ENCODE measurements around the gene ACMSD. TPM values are rescaled to one million over a fixed set of nuclear protein-coding genes. Genes with fewer than 3 reads are reported as not detected.

The ACMSD gene
- polyA plus RNA-seq, 1 of the 3 experiments (the other 2 are of a cell fraction), result not detected

DNA sequence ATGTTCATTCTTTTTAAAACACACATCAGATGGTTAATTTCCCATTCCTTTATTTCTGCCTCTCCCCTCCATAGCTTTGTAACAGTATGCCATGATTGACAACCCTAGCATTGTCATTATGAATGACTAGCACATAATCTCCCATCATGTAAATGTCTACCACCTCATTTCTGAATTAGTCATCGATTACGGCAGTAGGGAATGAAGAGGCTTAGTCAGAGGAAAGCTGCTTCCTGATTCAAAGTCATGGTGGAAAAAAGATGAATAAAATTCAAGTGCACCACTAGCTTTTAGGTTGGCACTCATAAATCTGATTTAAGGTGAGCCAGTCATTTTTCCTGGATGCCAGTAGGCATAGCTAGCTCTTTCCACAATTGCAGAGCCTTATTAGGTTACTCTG is 19.1 kb upstream of the ACMSD start:
- no peaks in the 10 kb centered on the region for H3K9me2 ChIP-seq
- POLR2A ChIA-PET, result no interaction called here

GRCh38 chr2:134823431-134823830 is 15.0 kb upstream of the ACMSD start:
- POLR2A ChIA-PET, result no interaction called here

More for the DNA sequence above, 19.1 kb upstream of the ACMSD start:
- H3K9me3 ChIP-seq, result no peaks in the 10 kb centered on the region
- H3F3A ChIP-seq (replicated peaks; ENCODE audit: insufficient read depth), result no peaks in the 10 kb centered on the region
- H3K4me3 ChIP-seq (ENCODE audit: low read depth in 2 of 2, low read length in 1 of 2), result no peak overlapping the region
- no peak overlapping the region for H2AFZ ChIP-seq (ENCODE audit: low read depth)
- H3K4me1 ChIP-seq (ENCODE audit: control insufficient read depth in 1 of 2, insufficient read depth in 2 of 2, low read depth in 1 of 2, low read length in 1 of 2), result no peaks in the 10 kb centered on the region
- DNase-seq, result no peak
- no peak overlapping the region for H3K4me2 ChIP-seq
- H3K27me3 ChIP-seq (ENCODE audit: insufficient read depth), result no peaks in the 10 kb centered on the region
- H3K9ac ChIP-seq, result no peak overlapping the region
- TF ChIP-seq, protein P1, sequence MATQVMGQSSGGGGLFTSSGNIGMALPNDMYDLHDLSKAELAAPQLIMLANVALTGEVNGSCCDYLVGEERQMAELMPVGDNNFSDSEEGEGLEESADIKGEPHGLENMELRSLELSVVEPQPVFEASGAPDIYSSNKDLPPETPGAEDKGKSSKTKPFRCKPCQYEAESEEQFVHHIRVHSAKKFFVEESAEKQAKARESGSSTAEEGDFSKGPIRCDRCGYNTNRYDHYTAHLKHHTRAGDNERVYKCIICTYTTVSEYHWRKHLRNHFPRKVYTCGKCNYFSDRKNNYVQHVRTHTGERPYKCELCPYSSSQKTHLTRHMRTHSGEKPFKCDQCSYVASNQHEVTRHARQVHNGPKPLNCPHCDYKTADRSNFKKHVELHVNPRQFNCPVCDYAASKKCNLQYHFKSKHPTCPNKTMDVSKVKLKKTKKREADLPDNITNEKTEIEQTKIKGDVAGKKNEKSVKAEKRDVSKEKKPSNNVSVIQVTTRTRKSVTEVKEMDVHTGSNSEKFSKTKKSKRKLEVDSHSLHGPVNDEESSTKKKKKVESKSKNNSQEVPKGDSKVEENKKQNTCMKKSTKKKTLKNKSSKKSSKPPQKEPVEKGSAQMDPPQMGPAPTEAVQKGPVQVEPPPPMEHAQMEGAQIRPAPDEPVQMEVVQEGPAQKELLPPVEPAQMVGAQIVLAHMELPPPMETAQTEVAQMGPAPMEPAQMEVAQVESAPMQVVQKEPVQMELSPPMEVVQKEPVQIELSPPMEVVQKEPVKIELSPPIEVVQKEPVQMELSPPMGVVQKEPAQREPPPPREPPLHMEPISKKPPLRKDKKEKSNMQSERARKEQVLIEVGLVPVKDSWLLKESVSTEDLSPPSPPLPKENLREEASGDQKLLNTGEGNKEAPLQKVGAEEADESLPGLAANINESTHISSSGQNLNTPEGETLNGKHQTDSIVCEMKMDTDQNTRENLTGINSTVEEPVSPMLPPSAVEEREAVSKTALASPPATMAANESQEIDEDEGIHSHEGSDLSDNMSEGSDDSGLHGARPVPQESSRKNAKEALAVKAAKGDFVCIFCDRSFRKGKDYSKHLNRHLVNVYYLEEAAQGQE (IDR thresholded peaks at IDR 0.05; ENCODE audit: low read depth, low read length), result no peak
- TF ChIP-seq, protein P2, sequence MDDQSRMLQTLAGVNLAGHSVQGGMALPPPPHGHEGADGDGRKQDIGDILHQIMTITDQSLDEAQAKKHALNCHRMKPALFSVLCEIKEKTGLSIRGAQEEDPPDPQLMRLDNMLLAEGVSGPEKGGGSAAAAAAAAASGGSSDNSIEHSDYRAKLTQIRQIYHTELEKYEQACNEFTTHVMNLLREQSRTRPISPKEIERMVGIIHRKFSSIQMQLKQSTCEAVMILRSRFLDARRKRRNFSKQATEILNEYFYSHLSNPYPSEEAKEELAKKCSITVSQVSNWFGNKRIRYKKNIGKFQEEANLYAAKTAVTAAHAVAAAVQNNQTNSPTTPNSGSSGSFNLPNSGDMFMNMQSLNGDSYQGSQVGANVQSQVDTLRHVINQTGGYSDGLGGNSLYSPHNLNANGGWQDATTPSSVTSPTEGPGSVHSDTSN (IDR thresholded peaks at IDR 0.05), result 0 out of 2 replicates have a peak, but pooled peaks have one; percentile 21
- CTCF ChIA-PET, result interaction anchor here (1.2 kb wide), 1 partner anchor 38 kb away, joined by 4 read pairs; no protein-coding TSS in a partner anchor
- H4K20me1 ChIP-seq (ENCODE audit: insufficient read depth), result no peaks in the 10 kb centered on the region
- 12% methylated on average over 2 of the region's 2 CpGs for WGBS (ENCODE audit: low lambda C conversion rate)
- no peaks in the 10 kb centered on the region for H3K36me3 ChIP-seq (replicated peaks in 1 of 2; ENCODE audit: control insufficient read depth in 1 of 2, insufficient read depth in 2 of 2, low read length in 1 of 2)
- H3K79me2 ChIP-seq (ENCODE audit: insufficient read depth), result no peaks in the 10 kb centered on the region
- H3K27ac ChIP-seq (ENCODE audit: low read depth in 2 of 2, low read length in 1 of 2), result no peak overlapping the region

More at GRCh38 chr2:134823431-134823830, 15.0 kb upstream of the ACMSD start:
- H3K9me3 ChIP-seq, result no peaks in the 10 kb centered on the region
- no peak overlapping the region for H2AFZ ChIP-seq (ENCODE audit: low read depth)
- H3K4me2 ChIP-seq, result no peak overlapping the region
- no peaks in the 10 kb centered on the region for H3K9me2 ChIP-seq
- no peaks in the 10 kb centered on the region for H3K27me3 ChIP-seq (ENCODE audit: insufficient read depth)
- no peaks in the 10 kb centered on the region for H3K79me2 ChIP-seq (ENCODE audit: insufficient read depth)
- no peaks in the 10 kb centered on the region for H3F3A ChIP-seq (replicated peaks; ENCODE audit: insufficient read depth)
- no peaks in the 10 kb centered on the region for H3K4me1 ChIP-seq (ENCODE audit: control insufficient read depth in 1 of 2, insufficient read depth in 2 of 2, low read depth in 1 of 2, low read length in 1 of 2)
- CTCF ChIA-PET, result no interaction called here
- DNase-seq, result no peak
- 39% methylated on average over 2 of the region's 2 CpGs for WGBS (ENCODE audit: low lambda C conversion rate)
- H3K27ac ChIP-seq (ENCODE audit: low read depth in 2 of 2, low read length in 1 of 2), result no peak overlapping the region
- H3K9ac ChIP-seq, result no peak overlapping the region
- TF ChIP-seq RXRA (IDR thresholded peaks at IDR 0.05; ENCODE audit: borderline replicate concordance, low read depth), result no peak
- no peak for TF ChIP-seq CHD2 (IDR thresholded peaks at IDR 0.05; ENCODE audit: low read length, partially characterized antibody)
- no peak for TF ChIP-seq JUND (IDR thresholded peaks at IDR 0.05)
- TF ChIP-seq MAX (IDR thresholded peaks at IDR 0.05; ENCODE audit: low read depth), result no peak
- no peak for TF ChIP-seq EZH2phosphoT487 (IDR thresholded peaks at IDR 0.05; ENCODE audit: borderline replicate concordance, low read depth)
- no peak for TF ChIP-seq MXI1 (IDR thresholded peaks at IDR 0.05; ENCODE audit: low read depth, low read length)
- TF ChIP-seq ELF1 (IDR thresholded peaks at IDR 0.05), result no peak
- no peak for TF ChIP-seq CTCF (IDR thresholded peaks at IDR 0.05)
- TF ChIP-seq SIN3A (IDR thresholded peaks at IDR 0.05; ENCODE audit: borderline replicate concordance, low read depth, low read length), result no peak
- TF ChIP-seq RFX5 (IDR thresholded peaks at IDR 0.05; ENCODE audit: low read length), result no peak
- TF ChIP-seq MEF2A (IDR thresholded peaks at IDR 0.05; ENCODE audit: borderline replicate concordance, low read depth), result no peak
- TF ChIP-seq NFIC (IDR thresholded peaks at IDR 0.05; ENCODE audit: borderline replicate concordance), result no peak
- TF ChIP-seq YY1 (IDR thresholded peaks at IDR 0.05; ENCODE audit: low read depth), result no peak
- TF ChIP-seq RAD21 (IDR thresholded peaks at IDR 0.05; ENCODE audit: low read length), result no peak
- no peak for TF ChIP-seq NRF1 (IDR thresholded peaks at IDR 0.05; ENCODE audit: low read depth, low read length)
- no peaks in the 10 kb centered on the region for H3K36me3 ChIP-seq (replicated peaks in 1 of 2; ENCODE audit: control insufficient read depth in 1 of 2, insufficient read depth in 2 of 2, low read length in 1 of 2)
- no peaks in the 10 kb centered on the region for H4K20me1 ChIP-seq (ENCODE audit: insufficient read depth)
- H3K4me3 ChIP-seq (ENCODE audit: low read depth in 2 of 2, low read length in 1 of 2), result no peak overlapping the region
